IMR-90 (cell line): ENCODE data around the gene SOCS4. TPM values are rescaled to one million over a fixed set of nuclear protein-coding genes. Genes with fewer than 3 reads are reported as not detected.

ENCODE experiments used
- ATAC-seq: fragments of 200-7000 bp; cut with Tn5 transposase; 2 replicates; pipeline ENCODE4 v1.9.1; 2020; ENCODE audit warnings: low read depth, mild to moderate bottlenecking, moderate library complexity
- BruUV-seq: library from RNA; stranded (reverse); fragments of 400-500 nt; replicated peaks from 2 replicates; lab custom pipeline; 2021; lab: Mats Ljungman, UMichigan
- CTCF ChIA-PET: fragments of 300-600 bp; formaldehyde crosslinking; extraction: SDS; loops from one replicate; lab custom pipeline; 2021; ENCODE audit warnings: antibody characterized with exemption; lab: Yijun Ruan, JAX
- POLR2A ChIA-PET: fragments of 300-600 bp; sonication (Branson Sonifier 250); formaldehyde crosslinking; loops from one replicate; lab custom pipeline; 2022; ENCODE audit warnings: antibody characterized with exemption; ENCODE audit not compliant: unreplicated experiment; lab: Charles Lee
- DNase-seq: peaks from one replicate; pipeline ENCODE4 v3.0.0; 2013
- H2AFZ ChIP-seq: replicated peaks from 2 replicates; pipeline ENCODE3; 2013; ENCODE audit warnings: low read length, mild to moderate bottlenecking; ENCODE audit not compliant: poor library complexity
- H2AK5ac ChIP-seq: 2 replicates; pipeline ENCODE4 v1.6.1; 2013; ENCODE audit warnings: low read depth, low read length, inconsistent platforms
- H2AK9ac ChIP-seq: replicated peaks from 2 replicates; pipeline ENCODE3; 2013; ENCODE audit warnings: mild to moderate bottlenecking, low read depth, low read length, moderate library complexity; ENCODE audit not compliant: poor library complexity
- H2BK120ac ChIP-seq: 2 replicates; pipeline ENCODE4 v1.6.1; 2013; ENCODE audit warnings: low read depth, low read length, inconsistent platforms
- H2BK15ac ChIP-seq: 3 replicates; pipeline ENCODE4 v1.6.1; 2013; ENCODE audit warnings: low read depth, low read length, inconsistent platforms
- H2BK20ac ChIP-seq: 2 replicates; pipeline ENCODE4 v1.6.1; 2013; ENCODE audit warnings: low read depth, mild to moderate bottlenecking, inconsistent platforms, low read length, moderate library complexity
- H2BK5ac ChIP-seq: 2 replicates; pipeline ENCODE4 v1.6.1; 2013; ENCODE audit warnings: mild to moderate bottlenecking, low read depth, low read length, inconsistent platforms; ENCODE audit not compliant: poor library complexity, severe bottlenecking
- H3K14ac ChIP-seq: replicated peaks from 2 replicates; pipeline ENCODE4 v1.6.1; 2013; ENCODE audit warnings: low read depth, low read length, inconsistent platforms
- H3K18ac ChIP-seq: 2 replicates; pipeline ENCODE4 v1.6.1; 2013; ENCODE audit warnings: low read depth, low read length, control low read depth
- H3K23ac ChIP-seq: 2 replicates; pipeline ENCODE4 v1.6.1; 2013; ENCODE audit warnings: low read depth, low read length, inconsistent platforms
- H3K27ac ChIP-seq: 2 replicates; pipeline ENCODE4 v1.5.1; 2013; ENCODE audit warnings: mild to moderate bottlenecking, control low read depth, low read length; ENCODE audit not compliant: insufficient read depth
- H3K27me3 ChIP-seq: 2 replicates; pipeline ENCODE4 v1.6.1; 2013; ENCODE audit warnings: low read length; ENCODE audit not compliant: control insufficient read depth, insufficient read depth
- H3K36me3 ChIP-seq: 2 replicates; pipeline ENCODE4 v1.6.1; 2013; ENCODE audit warnings: low read length, mixed read lengths; ENCODE audit not compliant: control insufficient read depth, insufficient read depth
- H3K4ac ChIP-seq: 2 replicates; pipeline ENCODE4 v1.6.1; 2013; ENCODE audit warnings: low read depth, low read length, inconsistent platforms
- H3K4me1 ChIP-seq: 2 replicates; pipeline ENCODE4 v1.6.1; 2013; ENCODE audit warnings: low read length, mixed read lengths; ENCODE audit not compliant: control insufficient read depth, insufficient read depth
- H3K4me2 ChIP-seq: 2 replicates; pipeline ENCODE4 v1.6.1; 2013; ENCODE audit warnings: low read depth, mild to moderate bottlenecking, control low read depth, low read length, moderate library complexity
- H3K4me3 ChIP-seq: 2 replicates; pipeline ENCODE4 v1.5.1; 2013; ENCODE audit warnings: low read depth, mild to moderate bottlenecking, control low read depth, low read length, moderate library complexity; ENCODE audit not compliant: insufficient read depth
- H3K56ac ChIP-seq: 2 replicates; pipeline ENCODE4 v1.6.1; 2013; ENCODE audit warnings: low read length, inconsistent platforms; ENCODE audit not compliant: insufficient read depth; ENCODE audit errors: extremely low read depth
- H3K79me1 ChIP-seq, 2 experiments: 2 replicates each; pipeline ENCODE4 v1.6.1; 2013; ENCODE audit warnings: low read length in 2 of 2, inconsistent platforms in 1 of 2, low read depth in 1 of 2
- H3K9ac ChIP-seq: 2 replicates; pipeline ENCODE4 v1.6.1; 2013; ENCODE audit warnings: low read depth, low read length, control low read depth
- H3K9me1 ChIP-seq: 2 replicates; pipeline ENCODE4 v1.6.1; 2013; ENCODE audit warnings: low read length, inconsistent platforms; ENCODE audit not compliant: insufficient read depth
- H3K9me3 ChIP-seq: 2 replicates; pipeline ENCODE4 v1.6.1; 2013; ENCODE audit warnings: low read length; ENCODE audit not compliant: control insufficient read depth, insufficient read depth
- H4K20me1 ChIP-seq: 2 replicates; pipeline ENCODE4 v1.6.1; 2013; ENCODE audit warnings: low read length, inconsistent platforms; ENCODE audit not compliant: insufficient read depth
- H4K5ac ChIP-seq: 2 replicates; pipeline ENCODE4 v1.6.1; 2013; ENCODE audit warnings: mild to moderate bottlenecking, low read depth, low read length, control low read depth
- H4K8ac ChIP-seq, 2 experiments: 2 replicates each; pipeline ENCODE4 v1.6.1; 2013; ENCODE audit warnings: low read depth in 2 of 2, low read length in 2 of 2, control low read depth in 1 of 2, inconsistent platforms in 1 of 2
- H4K91ac ChIP-seq: 2 replicates; pipeline ENCODE4 v1.6.1; 2013; ENCODE audit warnings: low read depth, low read length, inconsistent platforms; ENCODE audit not compliant: insufficient read depth
- MAFK ChIP-seq: IDR thresholded peaks from 2 replicates; pipeline ENCODE4 v1.6.1; 2012; ENCODE audit warnings: low read depth, low read length, improper control_type of control experiment
- WGBS, 2 experiments: methylation state at CpG; one replicate each; pipeline versions ENCODE4 v1.1.5 to v1.1.7; 2013; ENCODE audit warnings: missing lambda C conversion rate in 2 of 2; ENCODE audit not compliant: insufficient read length in 1 of 2; ENCODE audit errors: extremely low coverage in 2 of 2; 5-methylcytosine and 5-hydroxymethylcytosine counted together
- dilution Hi-C: fragments of 300-500 bp; cut with HindIII; formaldehyde crosslinking; loops from one replicate; pipeline ENCODE4 v1.14.3; 2018; ENCODE audit warnings: low sequenced_read_pairs; ENCODE audit not compliant: unreplicated experiment
- in situ Hi-C: fragments of 300-500 bp; cut with MboI; formaldehyde crosslinking; loops from 3 replicates; pipeline ENCODE4 v1.14.3; 2019; ENCODE audit warnings: low sequenced_read_pairs, inconsistent platforms, mixed read lengths
- intact Hi-C: fragments of 100-400 bp; cut with micrococcal nuclease; formaldehyde crosslinking; loops from 2 replicates; pipeline ENCODE4 v1.10.0; 2022
- polyA plus RNA-seq, 3 experiments: library from polyadenylated mRNA; depleted of rRNA; stranded (reverse); fragments of >200 nt; gene quantifications; 2 replicates each; pipeline ENCODE4 v1.2.3, GENCODE V29; 2012; ENCODE audit warnings: low replicate concordance in 1 of 3
- total RNA-seq: library from RNA; depleted of rRNA; stranded (reverse); fragments of >200 nt; gene quantifications from 2 replicates; pipeline ENCODE4 v1.2.3, GENCODE V29; 2012
- TF ChIP-seq, protein P1 (sequence below): conservative IDR thresholded peaks from 2 replicates; pipeline ENCODE4 v1.5.1; 2012; ENCODE audit warnings: mild to moderate bottlenecking, low read depth, low read length, improper control_type of control experiment

Gene SOCS4
- total and polyA plus RNA-seq, 2 of the 4 experiments (the other 2 are of a cell fraction): 4.6 to 12.7 TPM

DNA sequence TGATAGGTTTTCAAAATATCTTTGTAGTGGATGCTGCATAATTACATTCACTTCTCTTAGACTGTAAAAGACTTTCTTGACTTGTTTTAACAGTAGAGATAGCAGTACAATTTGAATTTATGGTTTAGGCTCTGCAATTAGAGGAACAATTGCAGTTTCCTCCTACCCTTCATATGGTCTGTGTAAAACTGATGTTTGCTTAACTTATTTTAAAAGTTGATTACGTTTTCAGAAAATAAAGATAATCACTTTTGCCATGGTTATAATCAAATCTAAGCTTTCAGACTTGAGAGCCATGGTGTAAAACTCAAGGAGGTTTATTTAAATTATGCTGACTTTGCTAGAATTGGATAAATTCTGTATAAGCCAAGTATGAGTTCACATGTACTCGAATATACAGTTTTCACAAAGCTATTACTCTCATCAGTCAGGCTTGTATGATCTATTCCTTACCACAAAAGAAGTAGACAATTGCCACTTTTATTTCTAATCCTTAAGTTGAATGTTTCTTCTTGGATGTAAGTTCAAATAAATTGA, 21.9 kb downstream of the SOCS4 start:
- Histone ChIP-seq H3K23ac (no peak overlapping the region), H4K91ac (no peak overlapping the region), H3K4ac (no peak overlapping the region), H3K27me3 (no peaks in the 10 kb centered on the region), H3K14ac (no peak overlapping the region), H4K8ac (no peak overlapping the region), H3K9ac (no peak overlapping the region), H3K4me3 (no peak overlapping the region), H2BK120ac (no peak overlapping the region), H3K36me3 (peaks cover 1% of the 10 kb centered on the region; the same call in 1 of the 2 replicates), H2AK5ac (no peak overlapping the region), H4K5ac (no peak overlapping the region), H2AFZ (no peak overlapping the region), H3K4me2 (no peak overlapping the region), H3K79me1 (peaks cover 10 to 24% of the 10 kb centered on the region in 2 experiments; a peak in 3 of 4 replicates), H4K20me1 (peaks cover 25% of the 10 kb centered on the region; the same call in 1 of the 2 replicates), H2BK15ac (no peak overlapping the region), H3K9me3 (no peaks in the 10 kb centered on the region), H3K27ac (no peak overlapping the region), H3K18ac (no peak overlapping the region), H2BK5ac (no peak overlapping the region), H2AK9ac (no peak overlapping the region), H3K56ac (no peak overlapping the region), H2BK20ac (no peak overlapping the region), H3K9me1 (no peaks in the 10 kb centered on the region), H3K4me1 (no peaks in the 10 kb centered on the region)
- TF ChIP-seq MAFK: peak; percentile 98
- TF ChIP-seq, protein P1, sequence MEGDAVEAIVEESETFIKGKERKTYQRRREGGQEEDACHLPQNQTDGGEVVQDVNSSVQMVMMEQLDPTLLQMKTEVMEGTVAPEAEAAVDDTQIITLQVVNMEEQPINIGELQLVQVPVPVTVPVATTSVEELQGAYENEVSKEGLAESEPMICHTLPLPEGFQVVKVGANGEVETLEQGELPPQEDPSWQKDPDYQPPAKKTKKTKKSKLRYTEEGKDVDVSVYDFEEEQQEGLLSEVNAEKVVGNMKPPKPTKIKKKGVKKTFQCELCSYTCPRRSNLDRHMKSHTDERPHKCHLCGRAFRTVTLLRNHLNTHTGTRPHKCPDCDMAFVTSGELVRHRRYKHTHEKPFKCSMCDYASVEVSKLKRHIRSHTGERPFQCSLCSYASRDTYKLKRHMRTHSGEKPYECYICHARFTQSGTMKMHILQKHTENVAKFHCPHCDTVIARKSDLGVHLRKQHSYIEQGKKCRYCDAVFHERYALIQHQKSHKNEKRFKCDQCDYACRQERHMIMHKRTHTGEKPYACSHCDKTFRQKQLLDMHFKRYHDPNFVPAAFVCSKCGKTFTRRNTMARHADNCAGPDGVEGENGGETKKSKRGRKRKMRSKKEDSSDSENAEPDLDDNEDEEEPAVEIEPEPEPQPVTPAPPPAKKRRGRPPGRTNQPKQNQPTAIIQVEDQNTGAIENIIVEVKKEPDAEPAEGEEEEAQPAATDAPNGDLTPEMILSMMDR: no peak
- ChIA-PET POLR2A (no interaction called here), CTCF (no interaction called here)
- in situ Hi-C loops: no loop called here
- dilution Hi-C loops: no loop called here
- no TSS peak for BruUV-seq
- no peak for ATAC-seq
- no peak for DNase-seq
- WGBS, 2 experiments: no CpG with 5 or more reads among the region's 2 CpGs
- intact Hi-C loops: no loop called here
